SKM-1 treated with dmso at 0.1 percent for 144 hours (cell line): ENCODE data around the gene VPS37C.
"Not testable (repeated sequence)": the region's sequence is repeated elsewhere in the genome, so short reads cannot be mapped to it uniquely, and the experiment has no call there.

Experiments
- DNase-seq: peaks from one replicate; lab custom pipeline; 2025; ENCODE audit not compliant: unreplicated experiment; lab: John Stamatoyannopoulos, UW

The VPS37C gene

DNA sequence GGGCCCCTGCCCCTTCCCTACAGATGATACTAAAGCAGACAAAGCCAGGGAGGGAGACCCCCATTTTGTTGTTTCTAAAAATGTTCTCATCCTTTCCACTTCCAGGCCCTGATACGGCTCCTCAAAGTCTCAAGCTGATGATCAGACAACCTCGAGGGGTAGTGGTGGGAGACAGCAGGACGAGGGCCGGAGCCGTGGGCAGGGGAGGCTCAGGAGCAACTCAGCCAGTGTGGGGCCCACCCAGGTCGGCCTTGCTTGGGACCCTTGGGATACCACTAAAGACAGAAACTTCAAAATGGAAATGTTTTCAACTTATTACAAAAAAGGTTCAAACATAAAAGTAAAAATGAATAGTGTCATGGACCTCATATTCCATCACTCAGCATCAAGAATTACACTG, 15.2 kb upstream of the VPS37C start:
- DNase-seq, result no peak

DNA sequence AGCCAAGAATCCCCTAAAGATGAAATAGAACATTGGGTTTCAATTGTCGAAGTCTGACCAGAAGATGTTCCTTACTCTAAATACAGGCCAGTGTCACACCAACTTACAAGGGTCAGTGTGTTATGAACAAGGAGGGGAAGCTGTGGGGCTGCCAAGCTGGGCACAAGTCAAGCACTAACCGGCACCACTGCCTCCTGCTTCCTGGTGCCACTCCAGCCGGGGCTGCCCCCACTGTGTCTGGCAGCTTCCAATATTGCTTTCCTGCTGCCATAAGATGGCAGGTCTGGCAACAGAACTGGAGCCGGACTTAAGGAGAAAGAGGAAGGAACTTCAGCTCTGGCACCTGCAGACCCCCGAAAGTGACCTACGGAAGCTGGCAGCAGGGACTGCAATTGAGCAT, 13.7 kb upstream of the VPS37C start:
- DNase-seq, result no peak

DNA sequence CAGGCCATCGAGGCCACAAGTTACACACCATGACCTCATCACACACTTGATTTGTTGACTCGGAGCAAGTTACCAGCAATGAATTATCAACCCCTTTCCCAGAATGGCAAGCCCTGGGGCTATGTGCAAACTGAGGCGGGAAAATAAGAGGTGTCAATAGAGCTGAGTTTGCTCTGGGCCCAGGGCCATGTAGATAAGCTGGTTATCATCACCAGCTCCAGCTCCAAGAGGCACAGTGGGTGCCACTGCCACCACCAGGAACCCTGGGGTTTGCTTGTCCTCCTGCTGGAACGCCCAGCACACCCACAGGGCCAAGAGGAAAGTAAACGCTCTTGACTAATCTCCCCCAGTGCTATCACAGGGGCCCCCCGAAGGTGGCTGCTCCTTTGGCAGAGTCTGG, 13.0 kb upstream of the VPS37C start:
- DNase-seq, result no peak

DNA sequence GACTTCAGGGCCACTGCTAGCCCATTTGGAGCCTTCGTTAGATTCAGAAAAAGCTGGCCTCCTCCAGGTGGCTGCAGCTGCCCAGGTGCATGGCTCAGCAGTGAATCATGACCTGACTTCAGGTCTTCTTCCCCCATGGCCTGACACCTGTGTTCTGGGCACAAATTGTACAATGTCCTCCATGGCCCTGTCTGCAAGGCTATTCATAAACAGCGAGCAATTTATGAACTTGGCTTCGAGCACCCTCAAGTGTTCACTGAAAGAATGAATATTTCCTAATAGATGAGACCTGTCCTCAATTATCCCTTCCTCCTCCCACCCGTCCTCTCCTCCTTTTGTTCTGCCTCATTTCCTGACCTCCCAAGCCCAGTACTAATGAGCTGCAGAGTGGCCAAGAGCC, 12.2 kb upstream of the VPS37C start:
- no peak for DNase-seq

DNA sequence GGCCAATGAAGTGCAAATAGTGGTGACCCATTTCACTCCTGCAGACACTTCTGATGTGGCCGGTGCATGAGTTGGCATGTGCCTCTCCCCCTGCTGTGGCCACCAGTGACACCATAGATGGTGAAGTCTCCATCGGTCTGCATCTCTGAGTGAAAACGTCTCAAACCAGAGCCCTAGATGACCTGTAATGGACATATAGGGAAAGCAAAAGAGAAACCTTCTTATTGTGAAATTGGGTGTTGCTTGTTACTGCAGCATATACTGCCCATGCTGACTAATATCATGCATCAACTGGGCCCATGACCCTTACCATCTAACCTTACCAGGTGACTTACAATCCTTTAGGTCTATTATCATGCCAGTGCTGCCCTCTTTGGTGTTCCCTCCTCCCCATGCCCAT, 11.7 kb upstream of the VPS37C start:
- DNase-seq, result no peak

DNA sequence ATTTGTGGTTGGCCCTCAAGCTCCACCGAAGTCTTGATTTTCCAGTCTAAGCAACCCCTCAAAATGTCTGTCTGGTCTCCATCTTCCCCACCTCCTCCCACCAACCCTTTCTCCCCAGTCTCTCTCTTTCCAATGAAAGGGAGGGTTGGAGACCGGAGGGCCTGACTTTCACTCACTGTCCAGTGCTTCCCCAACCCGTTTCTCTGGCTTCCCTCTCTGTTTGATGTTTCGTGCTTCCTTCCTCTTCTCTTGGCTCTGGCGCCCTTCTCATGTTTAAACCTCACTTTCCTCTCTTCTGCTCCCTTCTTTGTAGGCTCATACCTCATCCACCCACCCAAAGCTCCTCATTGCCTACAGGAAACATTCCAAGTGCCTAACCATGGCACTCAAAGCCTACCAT, 11.1 kb upstream of the VPS37C start:
- peak; percentile 9 for DNase-seq

DNA sequence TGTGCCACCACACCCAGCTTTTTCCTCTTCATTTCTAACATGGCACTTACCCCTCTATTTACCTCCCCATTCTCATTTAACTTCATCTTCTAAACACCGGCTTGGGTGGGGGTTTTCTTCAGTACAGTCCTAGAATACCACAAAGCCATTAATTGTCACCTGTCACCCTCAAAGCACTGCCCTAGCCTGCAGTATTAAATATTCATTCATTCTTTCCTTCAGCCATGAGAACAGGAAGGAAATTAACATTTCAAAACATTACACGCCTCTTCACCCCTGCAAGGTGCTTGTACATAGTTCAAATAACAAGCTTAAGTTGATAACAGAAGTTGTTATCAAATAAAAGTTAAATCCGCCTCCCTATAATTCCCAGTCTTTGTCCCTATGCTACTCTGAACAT, 10.7 kb upstream of the VPS37C start:
- no peak for DNase-seq

DNA sequence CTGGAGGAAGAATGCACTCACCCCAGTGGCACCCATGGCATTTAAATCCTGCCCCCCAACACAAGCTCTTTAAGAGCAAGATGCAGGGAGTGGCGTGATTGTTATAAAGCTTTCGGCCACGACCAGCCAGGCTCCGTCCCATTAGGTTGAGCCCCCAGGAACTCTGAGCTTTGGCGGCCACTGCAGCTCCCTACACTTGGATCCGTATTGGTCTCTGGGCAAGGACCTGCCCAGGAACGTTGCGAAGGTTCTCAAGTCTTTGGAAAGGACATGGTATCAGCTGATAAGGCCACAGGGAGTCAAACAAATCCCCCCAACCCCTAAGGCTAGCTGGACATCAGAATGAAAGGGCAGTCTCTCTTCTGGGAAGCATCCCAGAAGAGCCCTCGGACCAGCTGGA, 9.3 kb upstream of the VPS37C start:
- DNase-seq, result no peak

DNA sequence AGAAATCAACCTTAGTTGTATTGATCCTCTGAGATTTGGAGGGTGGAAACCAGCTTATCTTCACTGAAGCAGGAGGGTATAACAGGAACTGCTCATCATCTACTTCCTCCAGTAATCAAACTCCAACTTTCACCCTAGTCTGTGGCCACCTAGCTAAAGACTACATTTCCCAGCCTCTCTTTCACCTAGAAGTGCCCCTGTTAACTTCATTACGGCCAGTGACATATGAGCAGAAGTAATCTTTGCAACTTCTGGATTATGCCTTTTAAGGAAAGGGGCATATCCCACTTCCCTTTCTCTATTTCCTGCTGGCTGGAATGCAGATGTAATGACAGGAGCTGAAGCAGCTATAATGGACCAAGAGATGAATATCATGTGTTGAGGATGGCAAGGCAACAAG, 7.6 kb upstream of the VPS37C start:
- DNase-seq, result peak; percentile 63

DNA sequence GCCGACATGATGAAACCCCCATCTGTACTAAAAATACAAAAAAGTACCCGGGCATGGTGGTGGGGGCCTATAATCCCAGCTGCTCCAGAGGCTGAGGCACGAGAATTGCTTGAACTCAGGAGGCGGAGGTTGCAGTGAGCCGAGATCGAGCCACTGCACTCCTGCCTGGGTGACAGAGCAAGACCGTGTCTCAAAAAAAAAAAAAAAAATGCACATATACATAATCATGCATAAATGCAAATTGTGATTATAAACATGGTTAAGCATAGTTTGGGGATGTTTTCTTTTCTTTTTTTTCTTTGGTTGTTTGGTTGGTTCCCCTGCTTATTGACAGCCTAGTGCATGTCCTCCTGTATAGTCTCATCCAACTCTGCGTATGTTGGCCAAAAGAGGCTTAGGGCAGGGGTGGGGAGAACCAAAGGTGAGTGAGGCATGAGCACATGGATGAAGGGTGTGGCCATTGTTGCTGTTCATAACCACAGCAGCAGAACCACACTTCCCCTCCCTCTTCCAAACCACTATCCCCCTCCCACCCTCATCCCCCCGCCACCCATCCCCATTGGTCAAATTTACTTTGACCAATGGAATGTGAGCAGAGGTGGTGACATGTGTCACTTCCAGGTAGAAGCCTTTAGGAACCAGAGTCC, 6.9 kb upstream of the VPS37C start:
- no peak for DNase-seq

DNA sequence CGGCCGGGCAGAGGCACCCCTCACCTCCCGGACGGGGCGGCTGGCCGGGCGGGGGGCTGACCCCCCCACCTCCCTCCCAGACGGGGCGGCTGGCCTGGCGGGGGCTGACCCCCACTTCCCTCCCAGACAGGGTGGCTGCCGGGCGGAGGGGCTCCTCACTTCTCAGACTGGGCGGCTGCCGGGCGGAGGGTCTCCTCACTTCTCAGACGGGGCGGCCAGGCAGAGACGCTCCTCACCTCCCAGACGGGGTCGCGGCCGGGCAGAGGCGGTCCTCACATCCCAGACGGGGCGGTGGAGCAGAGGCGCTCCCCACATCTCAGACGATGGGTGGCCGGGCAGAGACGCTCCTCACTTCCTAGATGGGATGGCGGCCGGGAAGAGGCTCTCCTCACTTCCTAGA, 5.1 kb upstream of the VPS37C start:
- DNase-seq, result not testable (repeated sequence)

DNA sequence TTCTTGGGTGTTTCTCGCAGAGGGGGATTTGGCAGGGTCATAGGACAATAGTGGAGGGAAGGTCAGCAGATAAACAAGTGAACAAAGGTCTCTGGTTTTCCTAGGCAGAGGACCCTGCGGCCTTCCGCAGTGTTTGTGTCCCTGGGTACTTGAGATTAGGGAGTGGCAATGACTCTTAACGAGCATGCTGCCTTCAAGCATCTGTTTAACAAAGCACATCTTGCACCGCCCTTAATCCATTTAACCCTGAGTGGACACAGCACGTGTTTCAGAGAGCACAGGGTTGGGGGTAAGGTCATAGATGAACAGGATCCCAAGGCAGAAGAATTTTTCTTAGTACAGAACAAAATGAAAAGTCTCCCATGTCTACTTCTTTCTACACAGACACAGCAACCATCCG, 4.6 kb upstream of the VPS37C start:
- not testable (repeated sequence) for DNase-seq

DNA sequence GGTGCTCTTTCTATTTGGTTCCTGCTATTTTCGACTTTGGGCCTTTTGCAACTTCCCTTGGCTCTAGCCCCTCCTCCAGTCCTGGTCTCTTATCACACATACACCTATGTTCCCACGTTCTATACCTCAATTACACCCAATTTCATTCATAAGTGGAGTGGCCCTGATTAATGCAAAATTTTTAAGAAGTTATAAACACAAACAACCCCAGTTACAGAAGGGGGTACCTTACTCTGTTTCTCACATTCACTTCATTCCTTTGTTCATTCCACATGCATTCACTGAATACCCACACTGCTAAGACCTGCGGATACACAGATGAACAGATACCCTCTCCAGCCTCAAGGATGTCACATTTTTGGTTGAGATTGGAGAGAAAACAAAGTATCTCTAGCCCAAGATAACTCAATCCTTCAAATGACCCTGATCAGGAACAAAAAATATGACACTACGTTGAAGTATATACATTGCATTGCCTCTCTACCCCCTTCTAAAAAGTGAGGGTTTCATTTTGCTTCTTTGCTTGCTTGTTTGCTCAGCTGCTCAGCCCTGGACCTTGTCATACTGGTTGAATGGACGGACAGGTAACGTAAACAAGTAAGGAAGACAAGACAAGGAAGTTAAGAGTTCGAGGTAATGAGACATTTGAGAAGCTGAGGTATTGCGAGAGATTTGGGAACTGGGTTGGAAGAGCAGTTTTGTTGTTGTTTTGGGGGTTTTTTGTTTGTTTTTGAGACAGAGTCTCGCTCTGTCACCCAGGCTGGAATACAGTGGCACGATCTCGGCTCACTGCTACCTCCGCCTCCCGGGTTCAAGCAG, 3.6 kb upstream of the VPS37C start:
- peak; percentile 55 for DNase-seq

DNA sequence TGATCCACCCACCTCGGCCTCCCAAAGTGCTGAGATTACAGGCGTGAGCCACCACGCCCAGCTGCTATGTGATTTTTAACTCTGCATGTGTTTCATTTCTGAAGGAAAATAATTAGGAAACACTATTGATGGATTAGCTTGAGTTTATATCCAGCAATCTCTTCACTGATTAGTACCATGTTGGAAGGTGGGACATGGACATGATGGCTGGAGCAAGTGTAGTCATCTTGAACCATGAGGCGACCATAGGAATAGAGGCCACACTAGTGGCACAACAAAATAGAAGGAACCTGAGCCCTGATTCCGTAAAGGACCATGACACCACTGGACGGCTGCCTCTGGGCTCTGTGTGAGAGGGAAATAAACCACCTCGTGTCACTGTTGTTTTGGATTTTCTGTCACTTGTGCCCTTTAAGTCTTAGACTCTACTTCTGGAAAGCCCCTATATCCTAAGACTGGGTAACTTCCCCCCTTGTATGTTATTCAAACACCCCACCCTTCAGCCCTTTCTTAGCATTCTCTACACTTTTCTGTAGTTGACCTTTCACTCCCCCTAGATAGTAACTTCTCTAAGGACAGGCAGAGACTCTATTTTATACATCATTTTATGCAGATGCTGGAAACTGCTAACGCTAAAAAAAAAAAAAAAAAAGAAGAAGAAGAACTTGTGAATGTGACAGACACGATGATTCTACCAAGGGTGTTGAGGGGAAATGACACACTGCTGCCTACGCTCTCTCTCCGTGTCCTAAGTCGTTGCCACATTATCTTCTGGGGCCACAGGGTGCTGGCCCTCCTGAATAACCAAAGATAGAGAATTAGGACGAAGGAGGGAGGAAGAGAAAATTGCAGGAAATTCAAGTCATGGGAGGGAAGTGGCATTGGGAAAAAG, 2.7 kb upstream of the VPS37C start:
- DNase-seq, result peak; percentile 55

DNA sequence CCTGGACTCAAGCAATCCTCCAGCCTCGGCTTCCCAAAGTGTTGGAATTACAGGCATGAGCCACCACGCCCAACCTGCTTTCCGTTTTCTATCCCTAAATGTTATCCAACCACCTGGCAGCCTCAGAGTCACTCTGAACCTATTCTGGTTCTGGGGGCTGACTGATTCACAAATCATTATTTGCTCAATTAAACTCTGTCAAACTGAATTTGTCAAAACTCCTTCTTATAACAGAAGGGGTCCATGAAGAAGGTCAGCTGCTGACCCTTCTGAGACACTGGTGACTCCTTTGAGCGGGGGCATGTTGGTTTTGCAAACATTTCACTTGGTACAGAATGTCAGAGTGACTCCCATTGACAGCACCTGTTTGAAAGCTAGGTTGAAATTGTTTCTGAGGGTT, 1.8 kb upstream of the VPS37C start:
- DNase-seq, result no peak

DNA sequence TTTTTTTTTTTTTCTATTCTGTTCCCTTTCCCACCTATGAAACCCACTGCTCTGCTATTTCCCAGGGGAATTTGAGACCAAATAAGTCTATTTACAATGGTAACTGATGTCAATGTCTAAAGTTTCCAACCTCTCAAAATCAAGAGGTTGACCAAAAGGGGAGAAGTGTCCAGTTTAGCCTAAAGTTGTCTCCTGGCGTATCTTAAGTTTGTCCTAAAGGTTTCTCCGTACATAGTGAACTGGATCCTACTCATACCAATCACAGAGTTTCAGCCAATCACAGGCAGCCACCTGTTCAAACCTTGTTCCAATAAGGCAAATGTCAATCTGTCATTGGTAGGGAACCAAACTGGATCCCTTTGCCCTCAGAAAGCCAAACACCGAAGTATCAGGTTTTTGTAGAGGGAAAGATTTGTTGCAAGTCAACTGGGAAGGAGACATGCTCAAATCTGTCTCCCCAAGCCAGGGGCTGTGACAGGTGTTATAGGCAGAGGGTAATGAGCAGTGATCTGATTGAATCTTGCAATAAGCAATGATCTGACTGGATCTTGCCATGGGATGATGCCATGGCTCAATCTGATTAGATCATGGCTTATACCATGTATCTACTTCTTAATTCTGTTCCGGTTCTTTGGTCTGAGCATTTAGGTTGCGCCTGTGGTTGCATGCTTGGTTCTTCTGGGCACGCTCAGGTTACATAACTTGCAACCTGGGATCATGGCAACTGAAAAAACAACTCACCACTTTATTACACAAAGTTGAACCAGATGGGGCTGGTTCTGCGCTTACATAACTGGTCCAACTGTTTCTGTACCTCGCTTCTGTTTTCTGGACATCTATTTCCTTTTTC, 1.1 kb upstream of the VPS37C start:
- DNase-seq, result no peak

DNA sequence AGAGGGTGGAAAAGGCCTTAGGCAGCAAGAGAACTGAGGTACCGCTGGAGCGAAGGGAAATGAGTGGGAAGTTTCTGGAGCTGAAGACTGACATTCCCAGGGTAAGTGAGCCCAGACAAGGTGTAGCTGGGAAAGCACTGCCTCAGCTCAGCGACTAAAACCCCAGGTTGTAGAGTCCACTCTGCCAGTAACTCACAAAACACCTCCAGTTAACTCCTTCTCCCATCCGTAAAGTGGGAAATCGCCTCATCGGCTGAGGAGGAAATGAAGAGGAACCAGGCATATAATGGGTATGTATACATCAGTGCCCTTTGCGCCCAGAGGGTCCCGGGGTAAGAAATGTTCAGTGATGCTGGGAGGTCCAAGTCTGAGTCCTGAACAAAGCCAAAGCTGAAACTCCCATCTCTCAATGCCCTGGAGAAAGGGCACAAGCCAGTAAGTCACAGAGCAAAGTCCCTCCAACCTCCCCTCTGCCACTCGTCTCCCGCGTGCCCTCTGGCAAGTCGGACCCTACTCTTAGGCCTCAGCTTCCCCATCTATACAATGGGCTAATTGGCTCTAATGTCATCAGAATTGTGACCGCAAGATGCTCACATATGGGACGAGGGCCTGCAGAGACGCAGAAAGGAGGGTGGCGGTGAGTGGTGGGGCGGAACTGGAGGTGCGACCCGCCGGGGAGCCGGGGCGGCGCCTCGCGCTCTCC, 588 bp downstream of the VPS37C start:
- DNase-seq, result no peak

DNA sequence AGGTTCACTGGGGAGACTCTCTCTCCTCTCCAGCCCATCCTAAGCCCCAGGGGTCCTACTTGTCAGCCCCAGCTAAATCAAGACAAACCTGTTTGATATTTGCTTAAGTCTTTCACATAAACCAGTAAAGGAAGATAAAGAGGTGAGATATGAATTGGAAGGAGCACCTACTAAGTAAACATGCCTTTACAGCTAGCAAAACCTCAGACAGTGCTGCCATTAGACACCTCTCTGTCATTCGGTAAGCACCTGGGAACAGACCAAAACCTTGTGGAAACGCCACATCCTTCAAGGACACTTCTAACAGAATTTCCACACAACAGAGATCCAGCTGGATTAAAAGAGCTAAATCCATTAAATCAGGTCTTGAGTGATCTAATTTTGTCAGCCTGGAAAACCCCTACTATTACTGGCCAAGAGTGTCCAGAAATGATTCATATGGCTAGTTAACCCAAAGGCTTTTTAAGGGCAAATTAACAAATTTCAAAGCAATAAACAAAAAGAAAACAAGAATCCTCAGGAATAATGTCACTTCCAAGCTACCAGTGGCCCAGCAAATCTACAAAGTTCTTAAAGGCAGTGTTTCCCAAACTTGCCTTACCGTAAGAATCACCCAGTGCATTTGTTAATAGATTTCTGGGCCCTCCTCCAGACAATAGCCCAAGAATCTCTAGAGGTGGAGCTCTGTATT, 2.4 kb downstream of the VPS37C start:
- DNase-seq, result no peak

DNA sequence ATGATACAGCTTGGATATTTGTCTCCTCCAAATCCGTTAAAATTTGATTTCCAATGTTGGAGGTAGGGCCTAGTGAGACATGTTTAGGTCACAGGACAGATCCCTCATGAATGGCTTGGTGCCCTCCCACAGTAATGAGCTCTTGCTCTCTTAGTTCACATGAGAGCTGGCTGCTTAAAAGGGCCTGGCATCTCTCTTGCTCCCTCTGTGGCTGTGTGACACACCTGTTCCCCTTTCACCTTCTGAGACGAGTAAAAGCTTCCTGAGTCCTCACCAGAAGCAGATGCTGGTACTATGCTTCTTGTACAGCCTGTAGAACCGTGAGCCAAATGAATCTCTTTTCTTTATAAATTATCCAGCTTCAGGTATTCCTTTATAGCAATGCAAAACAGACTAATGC, 3.5 kb downstream of the VPS37C start:
- no peak for DNase-seq

DNA sequence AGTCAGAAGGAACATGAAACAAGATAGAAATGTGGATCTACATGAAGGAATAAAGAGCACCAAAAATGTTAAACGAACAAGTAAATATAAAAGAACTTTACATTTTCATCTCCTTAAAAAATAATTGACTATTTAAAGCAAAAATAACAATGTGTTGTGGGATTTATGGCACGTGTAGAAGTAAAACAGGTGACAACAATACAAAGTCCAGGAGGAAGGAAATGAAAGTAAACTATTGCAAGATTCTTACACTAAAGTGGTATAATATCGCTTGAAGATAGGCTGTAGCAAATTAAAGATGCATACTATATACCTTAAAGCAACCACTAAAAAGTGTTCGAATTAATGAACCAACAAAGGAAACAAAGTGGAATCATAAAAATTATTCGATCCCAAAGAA, 5.5 kb downstream of the VPS37C start:
- DNase-seq, result no peak
